Kidney tubule cell (primary cell): ENCODE data around the gene AMIGO3.
"Not testable (repeated sequence)": the region's sequence is repeated elsewhere in the genome, so short reads cannot be mapped to it uniquely, and the experiment has no call there.

Source experiments
- DNase-seq: peaks from one replicate; pipeline ENCODE4 v3.0.0-alpha.2; 2018; ENCODE audit warnings: low spot score

The AMIGO3 gene

GRCh38 chr3:49719214-49719884 lies at the start of gene AMIGO3:
AMIGO3 (minus strand) TSS chr3:49719684; CDS start chr3:49719465, 219 bp downstream.
- DNase-seq: peak; percentile 94

- DNase-seq: no peak
Observed at GRCh38 chr3:49763981-49764380, 44.5 kb upstream of the AMIGO3 start.

- DNase-seq: no peak
Observed at GRCh38 chr3:49761661-49762060, 42.2 kb upstream of the AMIGO3 start.

GRCh38 chr3:49759226-49759625 lies 39.7 kb upstream of the AMIGO3 start:
- no peak for DNase-seq

- DNase-seq: no peak
Observed at GRCh38 chr3:49757197-49757596, 37.7 kb upstream of the AMIGO3 start.

GRCh38 chr3:49756036-49756435 lies 36.6 kb upstream of the AMIGO3 start:
- no peak for DNase-seq

- no peak for DNase-seq
Observed at GRCh38 chr3:49754536-49754935, 35.1 kb upstream of the AMIGO3 start.

- no peak for DNase-seq
Observed at GRCh38 chr3:49751501-49751900, 32.0 kb upstream of the AMIGO3 start.

GRCh38 chr3:49750056-49750455 lies 30.6 kb upstream of the AMIGO3 start:
- peak; percentile 55 for DNase-seq

GRCh38 chr3:49748874-49749273 lies 29.4 kb upstream of the AMIGO3 start:
- DNase-seq: not testable (repeated sequence)

GRCh38 chr3:49747792-49748480 lies 28.5 kb upstream of the AMIGO3 start:
- DNase-seq: peak; percentile 65

GRCh38 chr3:49745986-49746385 lies 26.5 kb upstream of the AMIGO3 start:
- no peak for DNase-seq

GRCh38 chr3:49740427-49740826 lies 20.9 kb upstream of the AMIGO3 start:
- DNase-seq: no peak

- no peak for DNase-seq
Observed at GRCh38 chr3:49738067-49738713, 18.7 kb upstream of the AMIGO3 start.

- DNase-seq: no peak
Observed at GRCh38 chr3:49734752-49735151, 15.3 kb upstream of the AMIGO3 start.

- no peak for DNase-seq
Observed at GRCh38 chr3:49733551-49733950, 14.1 kb upstream of the AMIGO3 start.

GRCh38 chr3:49732597-49732996 lies 13.1 kb upstream of the AMIGO3 start:
- DNase-seq: no peak

GRCh38 chr3:49729966-49730609 lies 10.6 kb upstream of the AMIGO3 start:
- no peak for DNase-seq

GRCh38 chr3:49727924-49728361 lies 8.5 kb upstream of the AMIGO3 start:
- no peak for DNase-seq

GRCh38 chr3:49727154-49727923 lies 7.9 kb upstream of the AMIGO3 start:
- no peak for DNase-seq

GRCh38 chr3:49725906-49726681 lies 6.6 kb upstream of the AMIGO3 start:
- DNase-seq: no peak
